Subcutaneous adipose tissue (tissue), 4 donors: ENCODE results near the gene TMCC1. TPM values are rescaled to one million over a fixed set of nuclear protein-coding genes. Genes with fewer than 3 reads are reported as not detected.

Experiments used
- CTCF ChIP-seq: fragments of 450-650 bp; IDR thresholded peaks from one replicate; pipeline ENCODE4 v1.5.1; 2016; ENCODE audit warnings: low read depth, mild to moderate bottlenecking, control low read depth, antibody characterized with exemption, moderate library complexity
- total RNA-seq, 4 donors: library from RNA; depleted of rRNA; stranded (reverse); fragments of >200 nt; gene quantifications; one replicate each; pipeline ENCODE4 v1.1.0, GENCODE V29; 2016

Gene TMCC1
- total RNA-seq, 4 donors from 2014 or later = 24.0 to 31.5 (median 28.4) TPM

- no peak for TF ChIP-seq CTCF
Measured at GRCh38 chr3:129676985-129677384, 216.5 kb downstream of the TMCC1 start.

GRCh38 chr3:129673897-129674797 lies 219.4 kb downstream of the TMCC1 start:
- TF ChIP-seq CTCF = no peak

- no peak for TF ChIP-seq CTCF
Measured at GRCh38 chr3:129673012-129673411, 220.5 kb downstream of the TMCC1 start.

GRCh38 chr3:129672412-129672811 lies 221.1 kb downstream of the TMCC1 start:
- no peak for TF ChIP-seq CTCF

GRCh38 chr3:129665024-129665768 lies 228.3 kb downstream of the TMCC1 start:
- no peak for TF ChIP-seq CTCF

- TF ChIP-seq CTCF = no peak
Measured at GRCh38 chr3:129663930-129664646, 229.4 kb downstream of the TMCC1 start.

GRCh38 chr3:129663045-129663446 lies 230.5 kb downstream of the TMCC1 start:
- TF ChIP-seq CTCF = no peak
